K562 (cell line): ENCODE results near the gene DCXR. TPM values are rescaled to one million over a fixed set of nuclear protein-coding genes. Genes with fewer than 3 reads are reported as not detected.

Source experiments
- ARID3B ChIP-seq: fragments of 250-450 bp; sonication (Bioruptor Pico); IDR thresholded peaks from 2 replicates; pipeline ENCODE4 v1.4.0; 2020; ENCODE audit warnings: borderline replicate concordance
- ELK1 ChIP-seq: sonication (generic); formaldehyde crosslinking; IDR thresholded peaks from 2 replicates; pipeline ENCODE4 v1.8.1; 2022; ENCODE audit warnings: missing genetic modification reagents
- ETS2 ChIP-seq: IDR thresholded peaks from 2 replicates; pipeline ENCODE4 v1.6.1; 2016; ENCODE audit warnings: borderline replicate concordance, missing genetic modification characterization, mild to moderate bottlenecking, moderate library complexity, missing compliant biosample characterization; ENCODE audit not compliant: poor library complexity, severe bottlenecking
- ILF3 ChIP-seq: fragments of 450-650 bp; IDR thresholded peaks from 2 replicates; pipeline ENCODE4 v1.6.1; 2018; ENCODE audit warnings: antibody characterized with exemption, mild to moderate bottlenecking, moderate library complexity, borderline replicate concordance
- ILK ChIP-seq: fragments of 450-650 bp; IDR thresholded peaks from 2 replicates; pipeline ENCODE4 v1.6.1; 2016; ENCODE audit warnings: missing genetic modification characterization, low read depth, mild to moderate bottlenecking, missing compliant biosample characterization, moderate library complexity, borderline replicate concordance
- KDM1A ChIP-seq, 2 experiments: fragments of 450-650 bp; IDR thresholded peaks; 2 replicates each; pipeline ENCODE4 v1.6.1; 2016; ENCODE audit warnings: mild to moderate bottlenecking in 2 of 2
- MEF2D ChIP-seq: conservative IDR thresholded peaks from 2 replicates; pipeline ENCODE4 v1.6.1; 2016; ENCODE audit warnings: low read depth, missing genetic modification characterization, missing compliant biosample characterization
- MLLT1 ChIP-seq, 2 experiments: fragments of 450-650 bp; IDR thresholded peaks; 2 replicates each; pipeline ENCODE4 v1.6.1; 2016
- PYGO2 ChIP-seq: fragments of 450-650 bp; IDR thresholded peaks from 2 replicates; pipeline ENCODE4 v1.6.1; 2016; ENCODE audit warnings: mild to moderate bottlenecking, missing genetic modification characterization, moderate library complexity, missing compliant biosample characterization
- RBBP5 ChIP-seq: fragments of 200-600 bp; sonication (generic); IDR thresholded peaks from 2 replicates; pipeline ENCODE4 v1.6.1; 2012; ENCODE audit warnings: borderline replicate concordance, mild to moderate bottlenecking, low read length, control low read depth, inconsistent platforms; ENCODE audit not compliant: insufficient read depth, poor library complexity, severe bottlenecking
- RFX7 ChIP-seq: fragments of 250-450 bp; sonication (Bioruptor Pico); IDR thresholded peaks from 2 replicates; pipeline ENCODE4 v1.5.1; 2021; ENCODE audit warnings: mild to moderate bottlenecking
- SNAPC5 ChIP-seq: fragments of 250-450 bp; sonication (Bioruptor Pico); IDR thresholded peaks from 2 replicates; pipeline ENCODE4 v1.8.0; 2021; ENCODE audit warnings: moderate library complexity, mild to moderate bottlenecking, inconsistent platforms
- STAT5A ChIP-seq: IDR thresholded peaks from 2 replicates; pipeline ENCODE4 v1.6.1; 2012; ENCODE audit warnings: low read length, inconsistent platforms, borderline replicate concordance
- ZBTB1 ChIP-seq: sonication (generic); formaldehyde crosslinking; IDR thresholded peaks from 2 replicates; pipeline ENCODE4 v1.8.1; 2023; ENCODE audit warnings: missing genetic modification reagents, low read depth, mild to moderate bottlenecking, borderline replicate concordance
- ZC3H4 ChIP-seq: sonication (generic); formaldehyde crosslinking; IDR thresholded peaks from 2 replicates; pipeline ENCODE4 v1.9.0; 2021; ENCODE audit warnings: missing genetic modification reagents, borderline replicate concordance
- ZFPM2 ChIP-seq: fragments of 250-450 bp; sonication (Bioruptor Pico); IDR thresholded peaks from 2 replicates; pipeline ENCODE4 v1.5.1; 2022; ENCODE audit warnings: mild to moderate bottlenecking
- ZNF184 ChIP-seq: sonication (generic); formaldehyde crosslinking; IDR thresholded peaks from 2 replicates; pipeline ENCODE4 v1.5.0; 2020; ENCODE audit warnings: missing genetic modification reagents
- ZSCAN32 ChIP-seq: fragments of 450-650 bp; formaldehyde crosslinking; IDR thresholded peaks from 2 replicates; pipeline ENCODE4 v1.4.0; 2020; ENCODE audit warnings: mild to moderate bottlenecking, moderate library complexity
- polyA plus RNA-seq, 8 experiments: library from polyadenylated mRNA; depleted of rRNA in 4 of 8; stranded (reverse) in 5 of 8; unstranded in 3 of 8; fragments of >200 nt; fragmentation: Nextera tagmentation in 2 of 8; fragmentation: Illumina TruSeq in 1 of 8; extraction: Ambion mirVana in 2 of 8; extraction: Trizol in 1 of 8; gene quantifications; 2 replicates each; pipeline versions ENCODE4 v1.2.1 to v1.2.3, GENCODE V29; 2011 to 2014; ENCODE audit warnings: inconsistent platforms in 1 of 8, missing spikeins in 1 of 8
- total RNA-seq, 7 experiments: library from RNA; depleted of rRNA in 6 of 7; stranded (reverse); fragments of >200 nt in 6 of 7; fragmentation: Illumina TruSeq in 2 of 7; extraction: Trizol in 2 of 7; gene quantifications; 2 replicates each; pipeline versions ENCODE4 v1.2.1 to v1.2.3, GENCODE V29; 2011 to 2021; ENCODE audit warnings: low replicate concordance in 1 of 7
- TF ChIP-seq, protein P1 (sequence below), 2 experiments: fragments of 200-800 bp in 1 of 2; sonication (Bioruptor generic) in 1 of 2; sonication (generic) in 1 of 2; formaldehyde crosslinking in 1 of 2; IDR thresholded peaks in 1 of 2; conservative IDR thresholded peaks in 1 of 2; 2 replicates each; pipeline versions ENCODE4 v1.5.0 to v1.6.1; 2016 to 2020; ENCODE audit warnings: missing compliant biosample characterization in 1 of 2, missing genetic modification characterization in 1 of 2, missing genetic modification reagents in 1 of 2
- TF ChIP-seq, protein P2 (sequence below): fragments of 450-650 bp; formaldehyde crosslinking; conservative IDR thresholded peaks from 2 replicates; pipeline ENCODE4 v1.4.0; 2022; ENCODE audit warnings: mild to moderate bottlenecking, missing genetic modification characterization

Gene DCXR
- total and polyA plus RNA-seq, 9 of the 15 experiments (the other 6 are each of a cell fraction or from before 2014, with no cell fraction given), result 21.3 to 274 (median 156) TPM

- TF ChIP-seq ZC3H4 (no peak), ILK (no peak), RFX7 (no peak), PYGO2 (tag) (no peak), ZSCAN32 (CRISPR knock-in tag) (no peak), SNAPC5 (CRISPR knock-in tag) (no peak), ELK1 (no peak), ILF3 (no peak), ARID3B (CRISPR knock-in tag) (no peak), MEF2D (tag) (no peak), KDM1A (IDR thresholded peaks at IDR 0.05) (no peak), ZBTB1 (CRISPR knock-in tag) (no peak), ETS2 (tag) (no peak), STAT5A (no peak), ZNF184 (CRISPR knock-in tag) (no peak), MLLT1 (IDR thresholded peaks at IDR 0.05) (no peak), ZFPM2 (no peak), RBBP5 (no peak)
- TF ChIP-seq, protein P1, sequence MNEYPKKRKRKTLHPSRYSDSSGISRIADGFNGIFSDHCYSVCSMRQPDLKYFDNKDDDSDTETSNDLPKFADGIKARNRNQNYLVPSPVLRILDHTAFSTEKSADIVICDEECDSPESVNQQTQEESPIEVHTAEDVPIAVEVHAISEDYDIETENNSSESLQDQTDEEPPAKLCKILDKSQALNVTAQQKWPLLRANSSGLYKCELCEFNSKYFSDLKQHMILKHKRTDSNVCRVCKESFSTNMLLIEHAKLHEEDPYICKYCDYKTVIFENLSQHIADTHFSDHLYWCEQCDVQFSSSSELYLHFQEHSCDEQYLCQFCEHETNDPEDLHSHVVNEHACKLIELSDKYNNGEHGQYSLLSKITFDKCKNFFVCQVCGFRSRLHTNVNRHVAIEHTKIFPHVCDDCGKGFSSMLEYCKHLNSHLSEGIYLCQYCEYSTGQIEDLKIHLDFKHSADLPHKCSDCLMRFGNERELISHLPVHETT (CRISPR knock-in tag; conservative IDR thresholded peaks at IDR 0.05 in 1 of 2, IDR thresholded peaks at IDR 0.05 in 1 of 2), result no peak
- TF ChIP-seq, protein P2, sequence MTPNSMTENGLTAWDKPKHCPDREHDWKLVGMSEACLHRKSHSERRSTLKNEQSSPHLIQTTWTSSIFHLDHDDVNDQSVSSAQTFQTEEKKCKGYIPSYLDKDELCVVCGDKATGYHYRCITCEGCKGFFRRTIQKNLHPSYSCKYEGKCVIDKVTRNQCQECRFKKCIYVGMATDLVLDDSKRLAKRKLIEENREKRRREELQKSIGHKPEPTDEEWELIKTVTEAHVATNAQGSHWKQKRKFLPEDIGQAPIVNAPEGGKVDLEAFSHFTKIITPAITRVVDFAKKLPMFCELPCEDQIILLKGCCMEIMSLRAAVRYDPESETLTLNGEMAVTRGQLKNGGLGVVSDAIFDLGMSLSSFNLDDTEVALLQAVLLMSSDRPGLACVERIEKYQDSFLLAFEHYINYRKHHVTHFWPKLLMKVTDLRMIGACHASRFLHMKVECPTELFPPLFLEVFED, result no peak
Observed at GRCh38 chr17:82022310-82022980, 15.1 kb downstream of the DCXR start, which contains the start of gene CENPX (continued).
